Measurements from ENCODE around the gene NECTIN2.
"Not testable (repeated sequence)": the region's sequence is repeated elsewhere in the genome, so short reads cannot be mapped to it uniquely, and the experiment has no call there.

The NECTIN2 gene

DNA sequence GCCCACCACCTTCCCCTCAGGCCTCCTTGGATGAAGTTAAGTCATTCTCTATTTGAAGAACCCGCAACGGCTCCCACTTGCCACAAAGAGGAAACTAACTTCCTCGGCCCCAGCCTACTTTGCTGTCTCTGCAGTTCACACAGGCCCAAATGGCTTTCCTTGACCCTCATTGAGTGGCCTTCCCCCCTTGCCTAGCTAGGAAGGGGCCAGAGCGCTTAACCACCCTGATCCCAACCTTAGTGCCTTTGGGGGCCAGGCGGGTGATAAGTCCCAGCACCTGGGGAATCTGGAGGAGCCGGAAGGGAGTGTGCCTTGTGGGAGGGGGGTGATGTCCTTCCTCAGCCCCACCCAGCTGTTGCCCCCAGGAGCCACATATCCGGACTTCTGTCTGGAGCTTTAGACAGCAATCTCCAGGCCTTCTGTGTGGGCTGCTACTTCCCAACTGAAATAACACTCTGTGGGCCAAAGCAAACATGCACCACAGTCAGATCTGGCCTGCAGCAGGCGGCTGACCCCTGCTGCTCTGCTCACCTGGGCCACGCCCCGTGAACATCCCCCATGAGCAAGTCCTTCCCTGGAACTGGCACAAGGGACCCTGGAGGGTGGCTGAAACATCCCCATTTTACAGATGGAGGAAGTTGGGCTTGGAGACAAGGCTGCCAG, 10.5 kb downstream of the NECTIN2 start:
- DNase-seq, result no peak
- Histone ChIP-seq H3K4me1 (peaks cover under 1% of the 10 kb centered on the region), H3K9me3 (no peaks in the 10 kb centered on the region), H3K36me3 (no peaks in the 10 kb centered on the region), H3K4me3 (ENCODE audit: low read depth, low read length) (no peak overlapping the region), H3K27me3 (no peaks in the 10 kb centered on the region)
- TF ChIP-seq, protein P1, sequence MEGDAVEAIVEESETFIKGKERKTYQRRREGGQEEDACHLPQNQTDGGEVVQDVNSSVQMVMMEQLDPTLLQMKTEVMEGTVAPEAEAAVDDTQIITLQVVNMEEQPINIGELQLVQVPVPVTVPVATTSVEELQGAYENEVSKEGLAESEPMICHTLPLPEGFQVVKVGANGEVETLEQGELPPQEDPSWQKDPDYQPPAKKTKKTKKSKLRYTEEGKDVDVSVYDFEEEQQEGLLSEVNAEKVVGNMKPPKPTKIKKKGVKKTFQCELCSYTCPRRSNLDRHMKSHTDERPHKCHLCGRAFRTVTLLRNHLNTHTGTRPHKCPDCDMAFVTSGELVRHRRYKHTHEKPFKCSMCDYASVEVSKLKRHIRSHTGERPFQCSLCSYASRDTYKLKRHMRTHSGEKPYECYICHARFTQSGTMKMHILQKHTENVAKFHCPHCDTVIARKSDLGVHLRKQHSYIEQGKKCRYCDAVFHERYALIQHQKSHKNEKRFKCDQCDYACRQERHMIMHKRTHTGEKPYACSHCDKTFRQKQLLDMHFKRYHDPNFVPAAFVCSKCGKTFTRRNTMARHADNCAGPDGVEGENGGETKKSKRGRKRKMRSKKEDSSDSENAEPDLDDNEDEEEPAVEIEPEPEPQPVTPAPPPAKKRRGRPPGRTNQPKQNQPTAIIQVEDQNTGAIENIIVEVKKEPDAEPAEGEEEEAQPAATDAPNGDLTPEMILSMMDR (IDR thresholded peaks at IDR 0.05; ENCODE audit: low read depth, low read length), result no peak

DNA sequence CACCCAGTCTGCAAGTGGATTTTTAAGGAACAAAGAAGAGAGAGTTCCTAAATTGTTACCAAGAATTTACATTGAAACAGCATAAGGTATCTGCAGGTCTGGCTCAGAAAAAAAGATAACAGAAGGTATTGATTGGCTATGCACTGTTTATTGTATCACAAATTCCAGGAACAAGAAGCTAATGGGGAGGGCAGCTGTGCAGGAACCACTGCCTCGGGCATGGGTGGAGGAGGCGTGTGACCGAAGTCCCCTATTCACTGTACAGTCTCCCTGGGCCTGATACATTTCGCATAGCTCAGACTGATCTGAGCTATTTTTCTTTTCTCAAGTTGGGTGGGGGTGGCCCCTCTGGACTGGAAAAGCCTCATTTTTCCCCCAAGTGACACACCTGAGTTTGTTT, 11.7 kb downstream of the NECTIN2 start:
- H3K36me3 ChIP-seq, result no peaks in the 10 kb centered on the region
- TF ChIP-seq, protein P1 (IDR thresholded peaks at IDR 0.05; ENCODE audit: low read depth, low read length), result no peak
- no peak for DNase-seq

DNA sequence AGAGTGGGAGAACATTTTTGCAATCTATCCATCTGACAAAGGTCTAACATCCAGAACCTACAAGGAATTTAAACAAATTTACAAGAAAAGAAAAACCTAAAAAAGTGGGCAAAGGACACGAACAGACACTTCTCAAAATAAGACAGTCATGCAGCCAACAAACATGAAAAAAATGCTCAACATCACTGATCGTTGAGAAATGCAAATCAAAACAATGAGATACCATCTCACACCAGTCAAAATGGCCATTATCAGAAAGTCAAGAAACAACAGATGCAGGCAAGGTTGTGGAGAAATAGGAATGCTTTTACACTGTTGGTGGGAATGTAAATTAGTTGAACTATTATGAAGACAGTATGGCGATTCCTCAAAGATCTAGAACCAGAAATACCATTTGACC, 15.5 kb downstream of the NECTIN2 start:
- not testable (repeated sequence) for H3K27me3 ChIP-seq; DNase-seq; H3K36me3 ChIP-seq; H3K4me1 ChIP-seq; H3K9me3 ChIP-seq; H3K4me3 ChIP-seq (ENCODE audit: low read depth, low read length)

More for the DNA sequence above, 11.7 kb downstream of the NECTIN2 start:
- Histone ChIP-seq H3K27me3 (no peaks in the 10 kb centered on the region), H3K4me3 (ENCODE audit: low read depth, low read length) (no peak overlapping the region), H3K4me1 (no peaks in the 10 kb centered on the region), H3K9me3 (no peaks in the 10 kb centered on the region; the same call in 1 of the 2 replicates)

DNA sequence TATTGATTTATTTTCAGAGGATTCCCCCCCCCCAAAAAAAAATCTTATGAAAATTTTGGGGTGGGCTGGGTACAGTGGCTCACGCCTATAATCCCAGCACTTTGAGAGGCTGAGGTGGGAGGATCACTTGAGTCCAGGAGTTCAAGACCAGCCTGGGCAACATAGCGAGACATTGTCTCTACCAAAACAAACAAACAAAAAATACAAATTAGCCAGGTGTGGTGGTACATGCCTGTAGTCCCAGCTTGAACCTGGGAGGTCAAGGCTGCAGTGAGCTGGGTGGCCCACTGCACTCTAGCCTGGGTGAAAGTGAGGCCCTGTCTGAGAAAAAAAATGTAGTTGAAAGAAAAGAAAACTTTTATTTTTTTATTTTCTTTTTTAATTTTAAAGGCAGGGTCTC, 17.9 kb downstream of the NECTIN2 start:
- TF ChIP-seq, protein P1 (IDR thresholded peaks at IDR 0.05; ENCODE audit: low read depth, low read length), result no peak
- Histone ChIP-seq H3K4me3 (ENCODE audit: low read depth, low read length) (no peak overlapping the region), H3K27me3 (no peaks in the 10 kb centered on the region), H3K4me1 (no peaks in the 10 kb centered on the region), H3K9me3 (no peaks in the 10 kb centered on the region; the same call in 1 of the 2 replicates), H3K36me3 (no peaks in the 10 kb centered on the region; the same call in 1 of the 2 replicates)
- no peak for DNase-seq

DNA sequence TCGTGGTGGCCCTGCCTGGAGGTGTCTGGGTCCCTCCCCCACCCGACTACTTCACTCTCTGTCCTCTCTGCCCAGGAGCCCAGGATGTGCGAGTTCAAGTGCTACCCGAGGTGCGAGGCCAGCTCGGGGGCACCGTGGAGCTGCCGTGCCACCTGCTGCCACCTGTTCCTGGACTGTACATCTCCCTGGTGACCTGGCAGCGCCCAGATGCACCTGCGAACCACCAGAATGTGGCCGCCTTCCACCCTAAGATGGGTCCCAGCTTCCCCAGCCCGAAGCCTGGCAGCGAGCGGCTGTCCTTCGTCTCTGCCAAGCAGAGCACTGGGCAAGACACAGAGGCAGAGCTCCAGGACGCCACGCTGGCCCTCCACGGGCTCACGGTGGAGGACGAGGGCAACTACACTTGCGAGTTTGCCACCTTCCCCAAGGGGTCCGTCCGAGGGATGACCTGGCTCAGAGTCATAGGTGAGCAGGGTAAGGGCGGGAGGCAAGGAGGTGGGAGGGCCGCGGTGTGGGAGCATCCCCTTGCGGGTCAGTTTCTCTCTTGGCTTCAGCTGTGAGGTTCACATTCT, 19.2 kb downstream of the NECTIN2 start:
- TF ChIP-seq, protein P1 (IDR thresholded peaks at IDR 0.05; ENCODE audit: low read depth, low read length), result no peak
- H3K4me3 ChIP-seq (ENCODE audit: low read depth, low read length), result no peak overlapping the region
- H3K4me1 ChIP-seq, result no peaks in the 10 kb centered on the region
- no peaks in the 10 kb centered on the region; the same call in 1 of the 2 replicates for H3K9me3 ChIP-seq
- no peak for DNase-seq
- H3K27me3 ChIP-seq, result no peaks in the 10 kb centered on the region
- no peaks in the 10 kb centered on the region; the same call in 1 of the 2 replicates for H3K36me3 ChIP-seq

DNA sequence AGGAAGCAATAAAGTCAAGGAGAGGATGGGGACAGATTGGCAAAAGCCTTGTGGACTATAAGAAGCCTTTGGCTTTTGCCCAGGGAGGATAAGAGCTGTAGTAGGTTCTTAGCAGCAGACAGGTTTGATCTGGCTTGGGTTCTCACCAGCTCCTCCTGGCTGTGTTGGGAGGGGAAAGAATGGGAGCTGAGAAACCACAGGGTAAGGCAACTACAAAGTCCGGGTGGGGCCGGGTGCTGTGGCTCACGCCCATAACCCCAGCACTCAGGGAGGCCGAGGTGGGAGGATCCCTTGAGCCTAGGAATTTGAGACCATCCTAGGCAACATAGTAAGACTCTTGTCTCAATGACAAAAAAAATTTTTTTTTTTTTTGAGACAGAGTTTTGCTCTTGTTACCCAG, 20.6 kb downstream of the NECTIN2 start:
- H3K36me3 ChIP-seq, result no peaks in the 10 kb centered on the region; the same call in 1 of the 2 replicates

More for the DNA sequence above, 20.6 kb downstream of the NECTIN2 start:
- Histone ChIP-seq H3K27me3 (no peaks in the 10 kb centered on the region), H3K4me3 (ENCODE audit: low read depth, low read length) (no peak overlapping the region), H3K4me1 (no peaks in the 10 kb centered on the region), H3K9me3 (no peaks in the 10 kb centered on the region; the same call in 1 of the 2 replicates)
- DNase-seq, result no peak
- TF ChIP-seq, protein P1 (IDR thresholded peaks at IDR 0.05; ENCODE audit: low read depth, low read length), result no peak

All from BE2C (cell line).